Keratinocyte (primary cell): Measurements from ENCODE around the gene SNRPD1.

Source experiments
- CTCF ChIP-seq, 3 experiments: IDR thresholded peaks in 1 of 3; conservative IDR thresholded peaks in 1 of 3; optimal IDR thresholded peaks in 1 of 3; 2 replicates in 2 of 3; 3 replicates in 1 of 3; pipeline versions ENCODE3 to v1.5.1; 2011; ENCODE audit warnings: low read length in 3 of 3, mild to moderate bottlenecking in 3 of 3, moderate library complexity in 2 of 3, control low read depth in 1 of 3, inconsistent platforms in 1 of 3; ENCODE audit not compliant: insufficient read depth in 2 of 3; ENCODE audit errors: extremely low read depth in 1 of 3
- EZH2 ChIP-seq: IDR thresholded peaks from one replicate; pipeline ENCODE4 v1.6.1; 2012; ENCODE audit warnings: inconsistent platforms, mild to moderate bottlenecking, low read length, moderate library complexity

- TF ChIP-seq CTCF (optimal IDR thresholded peaks at IDR 0.05 in 1 of 3, IDR thresholded peaks at IDR 0.05 in 1 of 3, conservative IDR thresholded peaks at IDR 0.05 in 1 of 3; ENCODE audit: extremely low read depth in 1 of 3, insufficient read depth in 2 of 3, low read length in 3 of 3) (no peak), EZH2 (no peak)
Measured at GRCh38 chr18:21636769-21637168, 24.7 kb downstream of the SNRPD1 start.
